GM18526 (cell line): Measurements from ENCODE around the gene CENPT.

Source experiments
- POLR2A ChIP-seq: IDR thresholded peaks from 3 replicates; pipeline ENCODE4 v1.6.1; 2011; ENCODE audit not compliant: insufficient read length; ENCODE audit errors: extremely low read depth

CENPT gene, protein sequence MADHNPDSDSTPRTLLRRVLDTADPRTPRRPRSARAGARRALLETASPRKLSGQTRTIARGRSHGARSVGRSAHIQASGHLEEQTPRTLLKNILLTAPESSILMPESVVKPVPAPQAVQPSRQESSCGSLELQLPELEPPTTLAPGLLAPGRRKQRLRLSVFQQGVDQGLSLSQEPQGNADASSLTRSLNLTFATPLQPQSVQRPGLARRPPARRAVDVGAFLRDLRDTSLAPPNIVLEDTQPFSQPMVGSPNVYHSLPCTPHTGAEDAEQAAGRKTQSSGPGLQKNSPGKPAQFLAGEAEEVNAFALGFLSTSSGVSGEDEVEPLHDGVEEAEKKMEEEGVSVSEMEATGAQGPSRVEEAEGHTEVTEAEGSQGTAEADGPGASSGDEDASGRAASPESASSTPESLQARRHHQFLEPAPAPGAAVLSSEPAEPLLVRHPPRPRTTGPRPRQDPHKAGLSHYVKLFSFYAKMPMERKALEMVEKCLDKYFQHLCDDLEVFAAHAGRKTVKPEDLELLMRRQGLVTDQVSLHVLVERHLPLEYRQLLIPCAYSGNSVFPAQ

DNA sequence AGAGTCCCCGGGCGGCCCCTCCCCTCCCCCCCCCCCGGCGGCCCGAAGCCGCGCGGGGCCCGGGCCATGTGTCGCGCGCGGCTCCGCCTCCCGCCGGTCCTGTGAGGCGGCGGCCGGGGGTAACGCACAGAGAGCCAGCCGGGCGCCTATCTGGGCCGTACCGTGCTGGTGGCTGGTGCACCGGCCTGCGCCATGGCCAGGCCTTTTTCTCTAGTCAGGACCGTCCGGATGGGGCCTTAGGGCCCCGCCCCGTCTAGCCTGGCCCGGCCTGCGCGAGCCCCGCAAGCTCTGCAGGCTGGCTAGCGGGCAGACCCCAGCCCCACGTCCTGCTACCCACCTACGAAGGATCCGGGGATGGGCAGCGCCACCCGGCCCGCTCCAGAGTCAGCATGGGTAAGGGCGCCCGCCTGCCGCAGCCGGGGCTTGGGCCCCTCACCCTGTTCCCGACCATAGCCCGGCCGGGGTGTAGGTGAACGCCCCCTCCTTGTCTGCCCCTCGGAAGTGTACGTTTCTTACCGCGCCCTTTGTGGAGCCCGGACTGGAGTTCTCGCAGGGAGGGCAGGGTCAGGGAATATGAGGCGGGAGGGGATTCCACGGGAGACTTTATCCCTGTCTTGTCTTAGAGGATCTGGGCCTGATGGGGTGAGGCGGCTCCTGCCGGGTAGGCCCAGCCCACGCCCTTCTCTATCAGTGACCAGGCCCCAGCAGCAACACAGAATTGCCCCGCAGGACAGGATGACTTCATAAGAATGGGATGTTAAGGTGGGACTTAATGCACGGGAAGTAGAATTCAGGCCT is at the start of gene CENPT:
TSS of gene CENPT (minus strand) at position 630 of the 798 bp plus-strand sequence. CDS start 13,834 bp downstream, outside the sequence.
- no peak for TF ChIP-seq POLR2A

DNA sequence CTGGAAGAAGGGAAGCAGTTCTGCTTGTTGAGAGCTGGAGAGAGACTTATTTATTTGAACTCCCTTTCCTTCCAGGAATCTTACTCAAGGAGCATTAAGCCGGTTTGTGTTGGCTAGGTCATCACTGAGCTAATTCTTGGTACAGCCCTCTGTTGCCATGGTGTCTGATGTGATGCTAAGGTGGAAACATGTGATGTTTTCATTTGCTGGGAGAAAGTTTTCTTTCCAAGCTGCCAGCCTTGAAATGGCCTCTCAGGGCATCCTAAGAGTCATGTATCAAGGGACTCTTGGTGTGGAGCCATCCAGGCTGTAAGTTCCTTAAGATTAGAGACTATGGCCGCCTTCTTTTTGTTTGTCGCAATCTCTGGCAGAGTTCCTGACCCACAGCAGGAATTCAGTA is 49.7 kb upstream of the CENPT start:
- TF ChIP-seq POLR2A = no peak

- no peak for TF ChIP-seq POLR2A
These were observed 46.4 kb upstream of the CENPT start for GRCh38 chr16:67893743-67894399.

DNA sequence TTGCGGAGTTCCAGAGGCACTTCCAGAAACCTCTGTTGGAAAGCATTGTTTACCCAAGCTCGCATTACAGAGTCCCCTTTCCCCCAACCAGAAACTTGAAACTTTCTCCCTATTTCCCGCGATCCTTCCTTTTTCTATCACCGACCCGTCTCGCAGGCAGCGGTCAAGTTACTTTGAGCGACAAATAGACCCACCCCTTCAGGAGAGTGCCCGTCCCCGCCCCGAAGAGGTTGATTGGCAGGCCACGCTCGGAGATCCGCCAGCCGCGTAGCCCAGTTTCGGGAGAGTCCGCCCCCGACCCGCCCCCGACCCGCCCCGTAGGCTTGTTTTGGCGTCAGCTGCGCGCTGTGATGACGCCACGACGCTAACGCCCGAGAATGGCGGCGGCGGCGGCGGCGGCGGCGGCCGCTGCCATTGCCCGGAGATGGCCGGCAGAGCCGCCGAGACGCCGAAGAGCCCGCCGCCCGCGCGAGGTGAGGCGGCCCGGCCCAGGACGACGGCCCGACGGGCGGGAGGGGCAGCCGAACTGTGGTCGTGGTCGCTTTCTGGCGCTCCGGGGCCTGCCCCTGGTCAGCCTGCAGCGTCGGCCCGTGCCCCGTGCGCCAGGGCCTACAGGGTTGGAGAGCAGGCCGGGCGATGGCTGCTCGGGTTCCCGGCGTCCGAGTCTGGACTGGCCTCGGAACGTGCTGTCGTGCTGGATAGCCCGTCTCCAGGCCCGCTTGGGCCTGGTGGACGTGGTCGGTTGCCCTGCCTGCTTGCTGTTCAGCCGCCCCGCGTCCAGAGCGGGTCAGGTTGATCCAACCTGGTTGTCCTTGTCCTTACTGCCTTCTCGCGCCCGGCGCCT is 45.6 kb upstream of the CENPT start, which contains the start of gene PSKH1:
TSS of gene PSKH1 (plus strand) at position 356 of the 844 bp plus-strand sequence. CDS start 15,496 bp downstream, outside the sequence.
- peak; percentile 64 for TF ChIP-seq POLR2A

- no peak for TF ChIP-seq POLR2A
These were observed 44.9 kb upstream of the CENPT start for GRCh38 chr16:67892375-67892774.

GRCh38 chr16:67888331-67888730 is 40.8 kb upstream of the CENPT start:
- TF ChIP-seq POLR2A = no peak

DNA sequence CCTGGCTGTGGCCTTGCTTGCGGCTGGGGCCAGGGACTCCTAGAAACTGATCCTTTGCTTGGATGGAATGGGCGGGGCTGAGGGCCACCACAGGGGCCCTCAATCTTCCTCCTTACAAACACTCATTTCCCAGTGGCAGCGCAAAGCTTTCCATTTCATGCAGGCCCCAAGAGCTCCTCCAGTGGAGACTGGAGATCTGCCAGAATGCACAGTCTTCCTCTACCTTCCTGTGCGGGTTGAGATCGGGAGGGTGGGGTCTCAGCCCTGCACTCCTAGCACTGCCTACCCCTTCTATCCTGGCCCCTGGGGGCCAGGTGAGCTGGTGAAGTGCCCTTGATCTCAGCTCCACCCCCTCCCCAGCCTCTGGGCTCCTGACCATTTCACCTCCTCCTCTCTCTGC is 38.9 kb upstream of the CENPT start:
- no peak for TF ChIP-seq POLR2A

DNA sequence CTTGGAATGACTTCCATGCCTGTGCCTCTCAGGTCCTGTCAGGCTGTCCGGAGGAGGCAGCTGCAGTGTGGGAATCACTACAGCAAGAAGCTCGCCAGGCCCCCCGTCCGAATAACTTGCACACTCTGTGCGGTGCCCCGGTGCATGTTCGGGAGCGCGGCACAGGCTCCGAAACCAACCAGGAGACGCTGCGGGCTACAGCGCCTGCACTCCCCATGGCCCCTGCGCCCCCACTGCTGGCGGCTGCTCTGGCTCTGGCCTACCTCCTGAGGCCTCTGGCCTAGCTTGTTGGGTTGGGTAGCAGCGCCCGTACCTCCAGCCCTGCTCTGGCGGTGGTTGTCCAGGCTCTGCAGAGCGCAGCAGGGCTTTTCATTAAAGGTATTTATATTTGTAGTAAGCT is 38.5 kb upstream of the CENPT start:
- TF ChIP-seq POLR2A = no peak

- no peak for TF ChIP-seq POLR2A
These were observed 38.1 kb upstream of the CENPT start for GRCh38 chr16:67885545-67885944.

GRCh38 chr16:67884684-67885083 is 37.2 kb upstream of the CENPT start, which contains the start of gene NRN1L:
Gene NRN1L, plus strand, starts transcription at chr16:67884885. Its CDS starts 19 bp downstream, at chr16:67884904.
- no peak for TF ChIP-seq POLR2A

DNA sequence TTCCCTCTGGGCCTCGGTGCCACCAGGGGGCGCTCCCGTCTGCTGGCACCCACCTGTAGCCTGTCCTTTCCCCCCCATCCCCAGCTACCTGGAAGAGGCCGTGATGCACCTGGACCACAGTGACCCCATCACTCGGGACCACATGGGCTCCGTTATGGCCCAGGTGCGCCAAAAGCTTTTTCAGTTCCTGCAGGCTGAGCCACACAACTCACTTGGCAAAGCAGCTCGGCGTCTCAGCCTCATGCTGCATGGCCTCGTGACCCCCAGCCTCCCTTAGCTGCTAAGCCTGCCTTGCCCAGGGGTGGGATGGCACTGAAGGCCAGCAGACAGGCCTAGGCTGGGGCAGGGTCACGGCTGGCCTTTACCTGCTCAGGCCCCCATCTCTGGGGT is 36.4 kb upstream of the CENPT start:
- no peak for TF ChIP-seq POLR2A

GRCh38 chr16:67883146-67883871 is 35.8 kb upstream of the CENPT start:
- TF ChIP-seq POLR2A = no peak

DNA sequence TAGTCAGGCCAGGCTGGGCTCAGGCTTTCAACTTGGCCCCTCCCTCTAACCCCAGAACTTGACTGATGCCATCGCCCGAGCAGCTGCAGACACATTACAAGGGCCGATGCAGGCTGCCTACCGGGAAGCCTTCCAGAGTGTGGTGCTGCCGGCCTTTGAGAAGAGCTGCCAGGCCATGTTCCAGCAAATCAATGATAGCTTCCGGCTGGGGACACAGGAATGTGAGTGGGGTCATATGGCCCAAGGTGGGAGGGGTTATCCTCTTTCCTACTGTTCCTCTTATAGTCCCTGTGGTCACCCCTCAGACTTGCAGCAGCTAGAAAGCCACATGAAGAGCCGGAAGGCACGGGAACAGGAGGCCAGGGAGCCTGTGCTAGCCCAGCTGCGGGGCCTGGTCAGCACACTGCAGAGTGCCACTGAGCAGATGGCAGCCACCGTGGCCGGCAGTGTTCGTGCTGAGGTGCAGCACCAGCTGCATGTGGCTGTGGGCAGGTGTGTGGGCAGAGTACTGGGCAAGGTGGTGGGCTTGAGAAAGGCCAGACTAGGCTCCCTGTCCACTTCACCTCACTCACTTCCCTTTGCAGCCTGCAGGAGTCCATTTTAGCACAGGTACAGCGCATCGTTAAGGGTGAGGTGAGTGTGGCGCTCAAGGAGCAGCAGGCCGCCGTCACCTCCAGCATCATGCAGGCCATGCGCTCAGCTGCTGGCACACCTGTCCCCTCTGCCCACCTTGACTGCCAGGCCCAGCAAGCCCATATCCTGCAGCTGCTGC is 35.1 kb upstream of the CENPT start:
- TF ChIP-seq POLR2A = no peak
